BJ (cell line): ENCODE results near the gene SLC45A1. TPM values are rescaled to one million over a fixed set of nuclear protein-coding genes. Genes with fewer than 3 reads are reported as not detected.

ENCODE experiments used
- CTCF ChIA-PET: fragments of 350-600 bp; formaldehyde crosslinking; extraction: SDS; loops from one replicate; lab custom pipeline; 2021; ENCODE audit warnings: antibody characterized with exemption, inconsistent platforms; lab: Yijun Ruan, JAX
- POLR2A ChIA-PET: fragments of 300-600 bp; sonication (Branson Sonifier 250); formaldehyde crosslinking; extraction: SDS; loops from one replicate; lab custom pipeline; 2021; ENCODE audit warnings: antibody characterized with exemption; lab: Charles Lee
- DNase-seq: peaks from one replicate; pipeline ENCODE4 v3.0.0-alpha.2; 2011; ENCODE audit warnings: low read depth
- H3K27me3 ChIP-seq: 2 replicates; pipeline ENCODE4 v1.6.0; 2011; ENCODE audit warnings: low read length; ENCODE audit not compliant: control insufficient read depth, insufficient read depth
- H3K36me3 ChIP-seq: 2 replicates; pipeline ENCODE4 v1.5.1; 2011; ENCODE audit warnings: low read length; ENCODE audit not compliant: control insufficient read depth, insufficient read depth
- H3K4me3 ChIP-seq: 2 replicates; pipeline ENCODE4 v1.5.1; 2011; ENCODE audit warnings: low read depth, mild to moderate bottlenecking, control low read depth, low read length
- polyA plus RNA-seq: library from polyadenylated mRNA; depleted of rRNA; stranded (reverse); fragments of >200 nt; gene quantifications from 2 replicates; pipeline ENCODE4 v1.2.3, GENCODE V29; 2011
- TF ChIP-seq, protein P1 (sequence below): IDR thresholded peaks from 2 replicates; pipeline ENCODE4 v1.5.1; 2011; ENCODE audit warnings: low read depth, mild to moderate bottlenecking, control low read depth, inconsistent platforms, low read length, moderate library complexity; ENCODE audit not compliant: insufficient read depth

The SLC45A1 gene
- polyA plus RNA-seq, 1 experiment: 1.4 TPM

- TF ChIP-seq, protein P1, sequence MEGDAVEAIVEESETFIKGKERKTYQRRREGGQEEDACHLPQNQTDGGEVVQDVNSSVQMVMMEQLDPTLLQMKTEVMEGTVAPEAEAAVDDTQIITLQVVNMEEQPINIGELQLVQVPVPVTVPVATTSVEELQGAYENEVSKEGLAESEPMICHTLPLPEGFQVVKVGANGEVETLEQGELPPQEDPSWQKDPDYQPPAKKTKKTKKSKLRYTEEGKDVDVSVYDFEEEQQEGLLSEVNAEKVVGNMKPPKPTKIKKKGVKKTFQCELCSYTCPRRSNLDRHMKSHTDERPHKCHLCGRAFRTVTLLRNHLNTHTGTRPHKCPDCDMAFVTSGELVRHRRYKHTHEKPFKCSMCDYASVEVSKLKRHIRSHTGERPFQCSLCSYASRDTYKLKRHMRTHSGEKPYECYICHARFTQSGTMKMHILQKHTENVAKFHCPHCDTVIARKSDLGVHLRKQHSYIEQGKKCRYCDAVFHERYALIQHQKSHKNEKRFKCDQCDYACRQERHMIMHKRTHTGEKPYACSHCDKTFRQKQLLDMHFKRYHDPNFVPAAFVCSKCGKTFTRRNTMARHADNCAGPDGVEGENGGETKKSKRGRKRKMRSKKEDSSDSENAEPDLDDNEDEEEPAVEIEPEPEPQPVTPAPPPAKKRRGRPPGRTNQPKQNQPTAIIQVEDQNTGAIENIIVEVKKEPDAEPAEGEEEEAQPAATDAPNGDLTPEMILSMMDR: no peak
- ChIA-PET CTCF (interaction anchor here (0.6 to 8.4 kb wide), 16 partner anchors 8 to 382 kb away, joined by 3 to 78 read pairs (median 4); no protein-coding TSS in a partner anchor), POLR2A (no interaction called here)
- Histone ChIP-seq H3K27me3 (no peaks in the 10 kb centered on the region), H3K36me3 (peaks cover 19% of the 10 kb centered on the region), H3K4me3 (no peak overlapping the region)
- DNase-seq: no peak
Measured at GRCh38 chr1:8350914-8351684, 33.2 kb downstream of the SLC45A1 start.

- TF ChIP-seq, protein P1: peak; percentile 74
- no peak for DNase-seq
- H3K4me3 ChIP-seq: no peak overlapping the region
- no peaks in the 10 kb centered on the region for H3K27me3 ChIP-seq
- peaks cover 26% of the 10 kb centered on the region for H3K36me3 ChIP-seq
- CTCF ChIA-PET: interaction anchor here (0.5 to 8.4 kb wide), 11 partner anchors 9 to 382 kb away, joined by 3 to 78 read pairs (median 3); no protein-coding TSS in a partner anchor
- POLR2A ChIA-PET: no interaction called here
Measured at GRCh38 chr1:8351693-8352470, 34.0 kb downstream of the SLC45A1 start.

GRCh38 chr1:8352471-8352845 lies 34.5 kb downstream of the SLC45A1 start:
- H3K4me3 ChIP-seq: no peak overlapping the region
- DNase-seq: no peak
- TF ChIP-seq, protein P1: no peak
- POLR2A ChIA-PET: no interaction called here
- CTCF ChIA-PET: interaction anchor here (0.8 to 8.4 kb wide), 5 partner anchors 30 to 377 kb away, joined by 3 to 78 read pairs (median 3); no protein-coding TSS in a partner anchor
- H3K27me3 ChIP-seq: no peaks in the 10 kb centered on the region
- H3K36me3 ChIP-seq: peaks cover 29% of the 10 kb centered on the region

GRCh38 chr1:8352886-8353785 lies 35.2 kb downstream of the SLC45A1 start:
- no peak for DNase-seq
- Histone ChIP-seq H3K36me3 (peaks cover 36% of the 10 kb centered on the region), H3K27me3 (no peaks in the 10 kb centered on the region), H3K4me3 (no peak overlapping the region)
- TF ChIP-seq, protein P1: no peak
- ChIA-PET CTCF (interaction anchor here (1.4 to 8.4 kb wide), 3 partner anchors 337 to 378 kb away, joined by 3 to 78 read pairs (median 35); no protein-coding TSS in a partner anchor), POLR2A (no interaction called here)
